SK-N-SH (cell line): ENCODE data around the gene TACC2.

Experiments used
- TCF12 ChIP-seq: IDR thresholded peaks from 2 replicates; pipeline ENCODE4 v1.4.0; 2012
- ZBTB33 ChIP-seq: IDR thresholded peaks from 2 replicates; pipeline ENCODE4 v1.4.0; 2012; ENCODE audit warnings: low read depth, borderline replicate concordance
- TF ChIP-seq, protein P1 (sequence below): fragments of 200-600 bp; sonication (generic); IDR thresholded peaks from 2 replicates; pipeline ENCODE4 v1.6.1; 2017; ENCODE audit warnings: antibody characterized with exemption, mild to moderate bottlenecking, moderate library complexity

- no peak for TF ChIP-seq ZBTB33
- TF ChIP-seq, protein P1, sequence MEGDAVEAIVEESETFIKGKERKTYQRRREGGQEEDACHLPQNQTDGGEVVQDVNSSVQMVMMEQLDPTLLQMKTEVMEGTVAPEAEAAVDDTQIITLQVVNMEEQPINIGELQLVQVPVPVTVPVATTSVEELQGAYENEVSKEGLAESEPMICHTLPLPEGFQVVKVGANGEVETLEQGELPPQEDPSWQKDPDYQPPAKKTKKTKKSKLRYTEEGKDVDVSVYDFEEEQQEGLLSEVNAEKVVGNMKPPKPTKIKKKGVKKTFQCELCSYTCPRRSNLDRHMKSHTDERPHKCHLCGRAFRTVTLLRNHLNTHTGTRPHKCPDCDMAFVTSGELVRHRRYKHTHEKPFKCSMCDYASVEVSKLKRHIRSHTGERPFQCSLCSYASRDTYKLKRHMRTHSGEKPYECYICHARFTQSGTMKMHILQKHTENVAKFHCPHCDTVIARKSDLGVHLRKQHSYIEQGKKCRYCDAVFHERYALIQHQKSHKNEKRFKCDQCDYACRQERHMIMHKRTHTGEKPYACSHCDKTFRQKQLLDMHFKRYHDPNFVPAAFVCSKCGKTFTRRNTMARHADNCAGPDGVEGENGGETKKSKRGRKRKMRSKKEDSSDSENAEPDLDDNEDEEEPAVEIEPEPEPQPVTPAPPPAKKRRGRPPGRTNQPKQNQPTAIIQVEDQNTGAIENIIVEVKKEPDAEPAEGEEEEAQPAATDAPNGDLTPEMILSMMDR = no peak
- TF ChIP-seq TCF12 = no peak
Measured at GRCh38 chr10:122282909-122283308, 293.9 kb downstream of the TACC2 start.
